ENCODE measurements around the gene AKAP8. TPM values are rescaled to one million over a fixed set of nuclear protein-coding genes. Genes with fewer than 3 reads are reported as not detected.
"Not testable (repeated sequence)": the region's sequence is repeated elsewhere in the genome, so short reads cannot be mapped to it uniquely, and the experiment has no call there.

Gene AKAP8
- total RNA-seq, 2 donors from 2014 or later = 37.9 to 46.4 TPM

GRCh38 chr19:15419413-15420025, 39.9 kb upstream of the AKAP8 start:
- H3K27me3 Mint-ChIP-seq (ENCODE audit: low read depth) = no peaks in the 10 kb centered on the region
- no peak for ATAC-seq (replicated peaks in 1 of 2)
- no peaks in the 10 kb centered on the region for H3K9me3 Mint-ChIP-seq
- peaks cover 16 to 23% of the 10 kb centered on the region in 2 donors for H3K36me3 Mint-ChIP-seq (ENCODE audit: insufficient read depth in 2 of 2)
- peak overlapping the region; percentile 97 for H3K27ac Mint-ChIP-seq
- H3K4me3 Mint-ChIP-seq = peak overlapping the region; percentile 91 to 98
- DNase-seq = no peak
- H3K4me1 Mint-ChIP-seq (ENCODE audit: low read depth) = peaks cover 40% of the 10 kb centered on the region

- H3K4me1 Mint-ChIP-seq (ENCODE audit: low read depth) = peaks cover 46% of the 10 kb centered on the region
Observed at GRCh38 chr19:15418579-15419412, 39.2 kb upstream of the AKAP8 start, which contains the start of gene AKAP8L. TSS of gene AKAP8L (minus strand) at chr19:15418988. CDS start at chr19:15418923, 65 bp downstream.

GRCh38 chr19:15418231-15418578, 38.6 kb upstream of the AKAP8 start:
- Mint-ChIP-seq H3K4me3 (peak overlapping the region; percentile 91 to 98), H3K36me3 (ENCODE audit: insufficient read depth in 2 of 2) (peaks cover 13 to 19% of the 10 kb centered on the region in 2 donors), H3K9me3 (no peaks in the 10 kb centered on the region), H3K4me1 (ENCODE audit: low read depth) (peaks cover 49% of the 10 kb centered on the region), H3K27me3 (ENCODE audit: low read depth) (no peaks in the 10 kb centered on the region), H3K27ac (peak overlapping the region; percentile 97)
- DNase-seq = no peak
- no peak for ATAC-seq (replicated peaks in 1 of 2)

More at GRCh38 chr19:15418579-15419412, 39.2 kb upstream of the AKAP8 start, which contains the start of gene AKAP8L:
- Mint-ChIP-seq H3K9me3 (no peaks in the 10 kb centered on the region), H3K4me3 (peak within 1 kb of the TSS; percentile 91 to 98), H3K36me3 (ENCODE audit: insufficient read depth in 2 of 2) (peaks cover 16 to 23% of the 10 kb centered on the region in 2 donors), H3K27ac (peak within 1 kb of the TSS; percentile 97), H3K27me3 (ENCODE audit: low read depth) (no peaks in the 10 kb centered on the region)
- ATAC-seq (replicated peaks in 1 of 2) (peak; percentile 96 to 97), DNase-seq (peak; percentile 97 to 100)

GRCh38 chr19:15417699-15418098, 38.1 kb upstream of the AKAP8 start:
- Mint-ChIP-seq H3K36me3 (ENCODE audit: insufficient read depth in 2 of 2) (peaks cover 8 to 15% of the 10 kb centered on the region in 2 donors), H3K4me3 (peak overlapping the region; percentile 91 to 98), H3K27ac (peak overlapping the region; percentile 97), H3K9me3 (no peaks in the 10 kb centered on the region), H3K4me1 (ENCODE audit: low read depth) (peaks cover 53% of the 10 kb centered on the region), H3K27me3 (ENCODE audit: low read depth) (no peaks in the 10 kb centered on the region)
- ATAC-seq (replicated peaks in 1 of 2) = no peak
- DNase-seq = no peak

- ATAC-seq (replicated peaks in 1 of 2) (no peak), DNase-seq (no peak)
- no peaks in the 10 kb centered on the region for H3K9me3 Mint-ChIP-seq
- no peak overlapping the region for H3K4me3 Mint-ChIP-seq
- peaks cover 0 to 8% of the 10 kb centered on the region in 2 donors for H3K36me3 Mint-ChIP-seq (ENCODE audit: insufficient read depth in 2 of 2)
- peaks cover 58% of the 10 kb centered on the region for H3K4me1 Mint-ChIP-seq (ENCODE audit: low read depth)
- no peaks in the 10 kb centered on the region for H3K27me3 Mint-ChIP-seq (ENCODE audit: low read depth)
- no peak overlapping the region for H3K27ac Mint-ChIP-seq
Observed at GRCh38 chr19:15412832-15413231, 33.2 kb upstream of the AKAP8 start.

GRCh38 chr19:15411351-15411750, 31.8 kb upstream of the AKAP8 start:
- H3K4me1 Mint-ChIP-seq (ENCODE audit: low read depth) = peaks cover 55% of the 10 kb centered on the region
- H3K27ac Mint-ChIP-seq; DNase-seq; H3K27me3 Mint-ChIP-seq (ENCODE audit: low read depth); H3K4me3 Mint-ChIP-seq; H3K9me3 Mint-ChIP-seq; H3K36me3 Mint-ChIP-seq (ENCODE audit: insufficient read depth in 2 of 2); ATAC-seq (replicated peaks in 1 of 2): not testable (repeated sequence)

GRCh38 chr19:15404780-15405211, 25.2 kb upstream of the AKAP8 start:
- no peak for ATAC-seq (replicated peaks in 1 of 2)
- Mint-ChIP-seq H3K36me3 (ENCODE audit: insufficient read depth in 2 of 2) (peaks cover 0 to 3% of the 10 kb centered on the region in 2 donors), H3K27ac (peak overlapping the region; percentile 58), H3K9me3 (no peaks in the 10 kb centered on the region), H3K27me3 (ENCODE audit: low read depth) (no peaks in the 10 kb centered on the region), H3K4me1 (ENCODE audit: low read depth) (peaks cover 42% of the 10 kb centered on the region), H3K4me3 (no peak overlapping the region)
- no peak for DNase-seq

- Mint-ChIP-seq H3K36me3 (ENCODE audit: insufficient read depth in 2 of 2) (peaks cover 0 to 3% of the 10 kb centered on the region in 2 donors), H3K27ac (peak overlapping the region; percentile 7), H3K4me1 (ENCODE audit: low read depth) (peaks cover 36% of the 10 kb centered on the region), H3K9me3 (no peaks in the 10 kb centered on the region), H3K27me3 (ENCODE audit: low read depth) (no peaks in the 10 kb centered on the region), H3K4me3 (no peak overlapping the region)
- ATAC-seq (replicated peaks in 1 of 2) (no peak), DNase-seq (no peak)
Observed at GRCh38 chr19:15404097-15404779, 24.7 kb upstream of the AKAP8 start.

- ATAC-seq (replicated peaks in 1 of 2) = no peak
- H3K27ac Mint-ChIP-seq = no peak overlapping the region
- no peaks in the 10 kb centered on the region for H3K9me3 Mint-ChIP-seq
- peaks cover 31% of the 10 kb centered on the region for H3K4me1 Mint-ChIP-seq (ENCODE audit: low read depth)
- H3K4me3 Mint-ChIP-seq = no peak overlapping the region
- peaks cover 0 to 3% of the 10 kb centered on the region in 2 donors for H3K36me3 Mint-ChIP-seq (ENCODE audit: insufficient read depth in 2 of 2)
- no peaks in the 10 kb centered on the region for H3K27me3 Mint-ChIP-seq (ENCODE audit: low read depth)
- no peak for DNase-seq
Observed at GRCh38 chr19:15403151-15403531, 23.6 kb upstream of the AKAP8 start.

- no peaks in the 10 kb centered on the region for H3K27me3 Mint-ChIP-seq (ENCODE audit: low read depth)
- ATAC-seq (replicated peaks in 1 of 2) = no peak
- no peak overlapping the region for H3K4me3 Mint-ChIP-seq
- peaks cover 27% of the 10 kb centered on the region for H3K4me1 Mint-ChIP-seq (ENCODE audit: low read depth)
- H3K9me3 Mint-ChIP-seq = no peaks in the 10 kb centered on the region
- no peak for DNase-seq
- H3K27ac Mint-ChIP-seq = no peak overlapping the region
- H3K36me3 Mint-ChIP-seq (ENCODE audit: insufficient read depth in 2 of 2) = peaks cover 0 to 5% of the 10 kb centered on the region in 2 donors
Observed at GRCh38 chr19:15402411-15403150, 23.0 kb upstream of the AKAP8 start.

GRCh38 chr19:15401397-15401710, 21.8 kb upstream of the AKAP8 start:
- ATAC-seq (replicated peaks in 1 of 2) (no peak), DNase-seq (no peak)
- Mint-ChIP-seq H3K4me1 (ENCODE audit: low read depth) (peaks cover 17% of the 10 kb centered on the region), H3K4me3 (no peak overlapping the region), H3K27ac (no peak overlapping the region), H3K27me3 (ENCODE audit: low read depth) (no peaks in the 10 kb centered on the region), H3K9me3 (no peaks in the 10 kb centered on the region), H3K36me3 (ENCODE audit: insufficient read depth in 2 of 2) (peaks cover under 1 to 15% of the 10 kb centered on the region in 2 donors)

GRCh38 chr19:15400521-15401396, 21.2 kb upstream of the AKAP8 start:
- H3K4me1 Mint-ChIP-seq (ENCODE audit: low read depth) = peaks cover 12% of the 10 kb centered on the region
- no peaks in the 10 kb centered on the region for H3K27me3 Mint-ChIP-seq (ENCODE audit: low read depth)
- no peak overlapping the region for H3K27ac Mint-ChIP-seq
- no peaks in the 10 kb centered on the region for H3K9me3 Mint-ChIP-seq
- no peak for ATAC-seq (replicated peaks in 1 of 2)
- peaks cover 2 to 19% of the 10 kb centered on the region in 2 donors for H3K36me3 Mint-ChIP-seq (ENCODE audit: insufficient read depth in 2 of 2)
- no peak overlapping the region for H3K4me3 Mint-ChIP-seq
- no peak for DNase-seq
